ES-I3 (cell line): Measurements from ENCODE around the gene IZUMO2.
A peak's percentile ranks its signal among the peaks of the same experiment; 100 is the strongest.

Source experiments
- H3K36me3 ChIP-seq: 2 replicates; pipeline ENCODE4 v1.6.1; 2013; ENCODE audit warnings: mild to moderate bottlenecking, low read length, control low read depth, moderate library complexity; ENCODE audit not compliant: insufficient read depth
- H3K4me1 ChIP-seq: 2 replicates; pipeline ENCODE4 v1.6.1; 2013; ENCODE audit warnings: mild to moderate bottlenecking, control low read depth, low read length; ENCODE audit not compliant: insufficient read depth
- H3K9ac ChIP-seq: 2 replicates; pipeline ENCODE4 v1.6.1; 2013; ENCODE audit warnings: low read depth, mild to moderate bottlenecking, low read length, moderate library complexity
- H3K9me3 ChIP-seq: 2 replicates; pipeline ENCODE4 v1.6.1; 2013; ENCODE audit warnings: mild to moderate bottlenecking, low read length, moderate library complexity; ENCODE audit not compliant: control insufficient read depth, insufficient read depth

The IZUMO2 gene

GRCh38 chr19:50162988-50163387 lies at the start of gene IZUMO2:
TSS of gene IZUMO2 (minus strand) at chr19:50163281. CDS start at chr19:50163194, 87 bp downstream.
- Histone ChIP-seq H3K9ac (peak within 1 kb of the TSS; percentile 53; the same call in 1 of the 2 replicates), H3K4me1 (no peaks in the 10 kb centered on the region), H3K36me3 (no peaks in the 10 kb centered on the region), H3K9me3 (no peaks in the 10 kb centered on the region)

GRCh38 chr19:50210425-50210824 lies 47.3 kb upstream of the IZUMO2 start:
- no peak overlapping the region for H3K9ac ChIP-seq
- H3K36me3 ChIP-seq = no peaks in the 10 kb centered on the region
- H3K9me3 ChIP-seq = no peaks in the 10 kb centered on the region; the same call in none of the 2 replicates
- no peaks in the 10 kb centered on the region; the same call in 1 of the 2 replicates for H3K4me1 ChIP-seq

- Histone ChIP-seq H3K4me1 (0 out of 2 replicates have a peak, but pooled peaks cover 5% of the 10 kb centered on the region), H3K9ac (no peak overlapping the region), H3K9me3 (no peaks in the 10 kb centered on the region; the same call in none of the 2 replicates), H3K36me3 (no peaks in the 10 kb centered on the region)
Observed at GRCh38 chr19:50209131-50209530, 46.0 kb upstream of the IZUMO2 start.

GRCh38 chr19:50207730-50208129 lies 44.6 kb upstream of the IZUMO2 start:
- Histone ChIP-seq H3K36me3 (no peaks in the 10 kb centered on the region), H3K9ac (no peak overlapping the region), H3K4me1 (0 out of 2 replicates have a peak, but pooled peaks cover 5% of the 10 kb centered on the region), H3K9me3 (no peaks in the 10 kb centered on the region; the same call in none of the 2 replicates)

- H3K9ac ChIP-seq = no peak overlapping the region
- H3K4me1 ChIP-seq = 0 out of 2 replicates have a peak, but pooled peaks cover 5% of the 10 kb centered on the region
- H3K9me3 ChIP-seq = no peaks in the 10 kb centered on the region
- no peaks in the 10 kb centered on the region for H3K36me3 ChIP-seq
Observed at GRCh38 chr19:50206191-50206590, 43.1 kb upstream of the IZUMO2 start.

GRCh38 chr19:50205681-50206138 lies 42.6 kb upstream of the IZUMO2 start:
- 0 out of 2 replicates have a peak, but pooled peaks cover 5% of the 10 kb centered on the region for H3K4me1 ChIP-seq
- no peaks in the 10 kb centered on the region for H3K36me3 ChIP-seq
- peak overlapping the region; percentile 63 for H3K9ac ChIP-seq
- H3K9me3 ChIP-seq = no peaks in the 10 kb centered on the region

- H3K4me1 ChIP-seq = 0 out of 2 replicates have a peak, but pooled peaks cover 5% of the 10 kb centered on the region
- H3K9me3 ChIP-seq = no peaks in the 10 kb centered on the region
- H3K9ac ChIP-seq = peak overlapping the region; percentile 63
- H3K36me3 ChIP-seq = no peaks in the 10 kb centered on the region
Observed at GRCh38 chr19:50204811-50205675, 42.0 kb upstream of the IZUMO2 start.

GRCh38 chr19:50204081-50204428 lies 41.0 kb upstream of the IZUMO2 start:
- Histone ChIP-seq H3K9ac (peak overlapping the region; percentile 83; the same call in 1 of the 2 replicates), H3K36me3 (no peaks in the 10 kb centered on the region), H3K9me3 (no peaks in the 10 kb centered on the region), H3K4me1 (0 out of 2 replicates have a peak, but pooled peaks cover 8% of the 10 kb centered on the region)

- 0 out of 2 replicates have a peak, but pooled peaks cover 8% of the 10 kb centered on the region for H3K4me1 ChIP-seq
- no peaks in the 10 kb centered on the region for H3K9me3 ChIP-seq
- H3K36me3 ChIP-seq = no peaks in the 10 kb centered on the region
- H3K9ac ChIP-seq = peak within 1 kb of the TSS; percentile 83
Observed at GRCh38 chr19:50203281-50204080, 40.4 kb upstream of the IZUMO2 start, which contains the start of gene MYH14. TSS of gene MYH14 (plus strand) at chr19:50203622. CDS start at chr19:50210366, 6,744 bp downstream.

- H3K36me3 ChIP-seq = no peaks in the 10 kb centered on the region
- H3K9me3 ChIP-seq = no peaks in the 10 kb centered on the region
- peak overlapping the region; percentile 59 for H3K9ac ChIP-seq
- H3K4me1 ChIP-seq = 0 out of 2 replicates have a peak, but pooled peaks cover 8% of the 10 kb centered on the region
Observed at GRCh38 chr19:50202962-50203280, 39.8 kb upstream of the IZUMO2 start.

GRCh38 chr19:50202386-50202785 lies 39.3 kb upstream of the IZUMO2 start:
- no peaks in the 10 kb centered on the region for H3K9me3 ChIP-seq
- no peaks in the 10 kb centered on the region for H3K36me3 ChIP-seq
- H3K4me1 ChIP-seq = 0 out of 2 replicates have a peak, but pooled peaks cover 8% of the 10 kb centered on the region
- H3K9ac ChIP-seq = no peak overlapping the region

- H3K9me3 ChIP-seq = no peaks in the 10 kb centered on the region
- H3K36me3 ChIP-seq = no peaks in the 10 kb centered on the region
- no peak overlapping the region for H3K9ac ChIP-seq
- 0 out of 2 replicates have a peak, but pooled peaks cover 4% of the 10 kb centered on the region for H3K4me1 ChIP-seq
Observed at GRCh38 chr19:50199259-50199555, 36.1 kb upstream of the IZUMO2 start.

- no peaks in the 10 kb centered on the region for H3K9me3 ChIP-seq
- no peak overlapping the region for H3K9ac ChIP-seq
- no peaks in the 10 kb centered on the region for H3K36me3 ChIP-seq
- 0 out of 2 replicates have a peak, but pooled peaks cover 4% of the 10 kb centered on the region for H3K4me1 ChIP-seq
Observed at GRCh38 chr19:50198431-50199258, 35.6 kb upstream of the IZUMO2 start.

- no peaks in the 10 kb centered on the region for H3K36me3 ChIP-seq
- H3K4me1 ChIP-seq = 0 out of 2 replicates have a peak, but pooled peaks cover 4% of the 10 kb centered on the region
- no peak overlapping the region for H3K9ac ChIP-seq
- H3K9me3 ChIP-seq = no peaks in the 10 kb centered on the region
Observed at GRCh38 chr19:50197348-50197747, 34.3 kb upstream of the IZUMO2 start.
